NCI-H2171 (cell line): ENCODE data around the gene RCSD1.

Experiments used
- DNase-seq: peaks from one replicate; lab custom pipeline; 2025; lab: John Stamatoyannopoulos, UW

The RCSD1 gene

DNA sequence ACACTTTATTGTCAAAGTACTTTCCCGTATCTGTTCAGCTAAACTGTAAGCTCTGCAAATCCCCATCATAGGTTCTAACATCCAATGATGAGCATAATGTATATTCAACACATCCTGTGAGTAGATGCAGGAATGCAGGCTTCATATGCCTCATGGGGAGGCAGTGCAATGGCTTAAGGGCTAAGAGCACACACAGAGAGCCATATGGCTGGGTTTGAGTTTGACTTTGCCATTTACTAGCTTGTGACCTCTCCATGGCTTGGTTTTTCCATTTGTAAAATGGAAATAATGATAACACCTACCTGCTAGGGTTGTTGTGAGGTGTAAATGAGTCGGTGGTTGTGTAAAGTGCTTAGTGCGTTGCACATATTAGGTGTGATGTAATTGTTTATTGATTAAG lies 13.4 kb downstream of the RCSD1 start:
- no peak for DNase-seq

DNA sequence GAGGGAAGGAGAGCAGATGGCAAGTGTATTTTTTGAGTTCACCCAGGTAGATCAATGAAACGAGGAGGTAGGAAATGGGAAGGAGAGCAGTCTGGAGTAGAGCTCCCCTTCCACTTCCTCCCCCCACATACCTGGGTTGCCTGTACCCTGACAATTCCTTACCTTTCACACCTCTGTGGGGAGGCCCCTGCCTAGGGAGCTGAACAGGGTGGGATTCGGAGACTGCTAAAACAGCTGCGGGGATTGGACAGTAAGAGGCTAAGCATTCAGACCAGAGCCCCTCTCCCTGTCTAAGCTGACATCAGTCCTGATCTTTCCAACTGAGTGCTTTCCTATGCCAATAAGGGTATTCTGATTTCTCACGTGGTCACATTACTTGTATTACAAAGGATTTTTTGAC lies 14.5 kb downstream of the RCSD1 start:
- DNase-seq = no peak

DNA sequence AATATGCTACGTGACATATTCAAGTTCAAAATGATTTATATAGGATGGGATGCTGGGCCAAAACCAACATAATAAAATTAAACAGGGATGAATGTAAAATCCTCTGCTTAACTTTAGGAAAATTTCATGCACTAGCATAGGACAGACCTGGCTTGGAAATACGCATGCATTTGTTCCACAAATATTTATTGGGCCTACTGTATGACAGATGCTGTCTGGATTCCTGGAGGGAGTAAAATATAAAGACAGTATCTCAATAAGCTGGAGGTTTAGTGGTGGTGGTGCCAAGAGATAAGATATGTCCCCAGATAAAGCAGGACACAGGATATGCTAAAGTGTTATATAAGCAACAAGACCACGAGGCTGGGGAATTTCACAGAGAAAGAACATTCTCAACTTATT lies 15.1 kb downstream of the RCSD1 start:
- no peak for DNase-seq

DNA sequence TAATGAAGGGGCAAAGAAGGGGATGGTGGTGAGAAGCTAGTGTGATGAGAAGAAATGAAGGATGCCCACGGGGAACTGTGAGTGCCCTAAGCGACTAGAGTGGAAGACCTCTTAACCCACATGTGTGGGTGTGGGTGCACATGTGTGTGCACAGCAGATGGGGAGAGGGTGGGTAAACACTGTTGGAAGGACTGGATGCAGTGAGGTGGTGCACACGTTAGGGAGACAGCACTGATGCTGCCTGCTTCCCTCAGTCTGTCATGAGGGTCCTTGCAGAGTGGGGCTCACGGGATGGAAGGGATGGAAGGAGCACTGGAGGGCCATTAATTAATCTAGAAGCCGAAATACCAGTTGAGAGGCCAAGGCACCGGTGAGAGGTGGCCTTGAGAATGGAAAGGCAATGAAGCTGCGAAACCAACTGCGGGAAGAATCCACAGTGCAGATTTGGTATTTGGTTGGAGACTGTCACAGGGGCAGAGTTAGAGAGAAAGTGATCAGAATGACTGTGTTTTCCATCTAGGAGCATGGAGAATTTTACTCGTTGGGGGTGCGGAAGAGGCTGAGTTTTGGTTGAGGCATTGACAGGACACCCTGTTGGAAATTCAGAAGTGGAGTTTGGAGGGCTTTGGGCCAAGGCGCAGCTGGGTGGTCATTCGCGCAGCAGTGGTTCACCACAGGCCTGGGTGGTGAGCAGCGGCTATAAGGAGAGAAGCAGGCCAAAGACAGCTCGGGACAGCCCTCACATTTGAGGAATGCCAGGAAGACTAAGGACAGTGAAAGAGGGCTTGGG lies 15.8 kb downstream of the RCSD1 start:
- no peak for DNase-seq

DNA sequence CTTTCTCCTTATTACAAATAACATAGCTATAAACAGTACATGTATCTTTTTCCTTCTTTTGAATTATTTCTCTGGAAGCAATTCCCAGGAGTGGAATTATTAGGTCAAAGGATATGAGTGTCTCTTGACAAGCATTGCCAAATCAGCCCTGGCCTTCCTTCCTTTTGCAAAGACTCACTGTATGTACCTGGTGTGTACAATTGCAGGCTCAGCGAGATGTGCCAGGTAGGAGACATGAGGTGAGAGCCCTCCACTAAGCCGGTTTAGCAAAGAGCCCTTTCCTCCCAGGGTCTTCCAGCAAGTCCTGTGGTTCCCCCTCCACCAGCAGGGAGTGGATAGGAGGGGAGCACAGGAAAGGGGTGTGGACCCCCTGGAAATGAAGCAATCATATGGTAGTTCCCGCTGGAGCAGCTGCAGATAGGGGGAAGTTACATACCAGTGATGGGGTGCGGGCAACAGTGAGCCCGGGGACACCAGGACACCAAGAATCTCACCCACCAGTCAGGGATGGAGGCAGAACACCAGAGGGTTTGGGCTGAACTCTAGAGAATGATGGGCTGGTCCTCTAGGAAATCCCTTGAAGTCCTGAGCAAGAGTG lies 18.3 kb downstream of the RCSD1 start:
- DNase-seq = no peak

DNA sequence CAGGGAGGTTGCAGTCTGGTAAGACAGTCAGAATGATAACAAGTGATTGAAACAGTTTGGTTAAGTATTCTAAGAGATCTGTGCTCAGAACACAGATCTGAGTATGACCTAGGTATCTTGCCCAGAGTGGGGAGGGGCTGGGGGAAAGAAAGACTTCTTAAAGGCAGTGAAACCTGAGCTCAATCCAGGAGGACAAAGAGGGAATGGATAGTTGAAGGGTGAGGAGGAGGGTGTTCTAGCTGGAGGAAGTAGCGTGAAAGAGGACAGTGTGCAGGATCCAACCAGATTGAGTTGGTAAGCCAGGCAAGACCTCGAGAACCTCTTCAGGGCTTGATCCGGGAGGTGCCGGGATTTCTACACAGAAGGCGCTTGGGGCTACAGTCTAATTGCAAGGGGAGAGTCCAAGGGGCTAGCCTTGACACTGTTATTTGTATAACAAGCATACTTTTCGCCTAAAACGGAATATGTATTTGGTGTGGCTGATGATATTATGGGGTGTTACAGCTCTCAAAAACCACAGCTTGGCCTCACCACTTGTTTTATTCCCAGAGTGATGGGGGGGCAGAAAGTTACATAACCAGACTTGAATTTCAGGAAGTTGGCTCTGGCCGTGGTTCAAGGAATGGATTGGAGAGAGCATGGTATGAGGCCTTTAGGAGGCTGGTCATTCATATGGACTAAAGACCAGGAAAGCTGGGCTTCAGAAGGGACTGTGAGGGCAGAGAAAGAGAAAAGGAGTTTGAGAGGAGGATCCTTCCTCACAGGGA lies 19.1 kb downstream of the RCSD1 start:
- DNase-seq = no peak

DNA sequence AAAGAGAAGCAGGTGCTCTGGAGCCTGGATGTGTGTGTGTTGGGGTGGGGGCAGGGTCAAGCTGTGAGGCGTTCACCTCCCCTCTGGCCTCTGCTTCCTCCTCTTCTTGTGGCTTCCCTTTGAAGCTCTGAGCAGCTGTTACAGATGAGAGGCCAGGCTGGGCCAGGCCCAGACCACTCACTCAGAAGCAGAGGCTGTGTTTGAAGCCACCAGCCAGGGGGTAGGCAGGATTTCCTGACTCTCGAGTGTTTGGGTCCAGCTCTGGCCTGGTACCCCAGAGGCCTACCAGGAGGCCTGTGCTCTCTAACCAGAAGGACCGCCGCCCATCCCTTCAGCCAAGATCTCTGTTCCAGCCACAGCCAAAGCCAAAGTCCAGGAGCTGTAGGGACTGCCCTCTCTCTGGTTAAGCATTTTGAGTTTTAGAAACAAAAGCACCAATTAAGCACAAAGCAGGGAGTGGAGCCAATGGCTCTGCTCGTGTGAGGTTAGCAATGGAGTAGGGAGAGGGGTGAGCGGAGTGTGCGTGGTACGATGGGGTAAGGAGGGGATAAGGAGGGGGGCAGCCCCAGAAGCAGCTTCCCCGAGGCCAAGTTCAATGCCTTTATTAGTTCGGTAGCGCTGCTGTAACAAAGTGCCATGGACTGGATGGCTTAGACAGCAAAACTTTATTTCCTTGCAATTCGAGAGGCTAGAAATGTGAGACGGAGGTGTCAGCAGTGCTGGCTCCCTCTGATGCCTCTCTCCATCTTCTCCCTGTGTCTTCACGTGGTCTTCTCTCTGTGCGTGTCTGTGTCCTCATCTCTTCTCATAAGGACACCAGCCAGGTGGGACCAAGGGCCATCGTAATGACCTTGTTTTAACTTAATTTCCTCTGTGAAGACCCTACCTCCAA lies 20.5 kb downstream of the RCSD1 start:
- no peak for DNase-seq

DNA sequence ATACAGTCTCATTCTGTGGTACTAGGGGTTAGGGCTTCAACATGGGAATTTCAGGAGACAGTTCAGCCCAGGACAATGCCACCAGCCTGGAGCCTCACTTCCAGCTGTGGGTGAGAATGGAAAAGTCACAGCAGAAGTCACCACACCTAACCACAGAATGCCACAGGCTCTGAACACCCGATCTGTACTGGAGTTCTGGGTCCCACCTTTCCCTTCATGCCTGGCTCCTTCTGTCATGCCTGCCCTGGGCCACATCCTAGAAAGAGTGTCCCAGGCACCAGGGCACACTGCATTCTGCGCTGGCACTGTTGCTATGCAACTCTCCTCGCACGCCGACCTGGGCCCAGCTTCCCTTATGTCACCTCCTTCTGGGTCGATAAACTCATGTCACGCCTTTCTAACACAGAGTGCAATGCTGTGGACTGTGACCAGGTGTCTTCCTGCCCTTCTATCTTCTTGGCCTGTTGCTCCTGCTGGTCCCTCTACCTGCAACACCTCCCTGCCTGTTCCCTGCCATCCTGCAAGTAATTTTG lies 21.2 kb downstream of the RCSD1 start:
- no peak for DNase-seq

DNA sequence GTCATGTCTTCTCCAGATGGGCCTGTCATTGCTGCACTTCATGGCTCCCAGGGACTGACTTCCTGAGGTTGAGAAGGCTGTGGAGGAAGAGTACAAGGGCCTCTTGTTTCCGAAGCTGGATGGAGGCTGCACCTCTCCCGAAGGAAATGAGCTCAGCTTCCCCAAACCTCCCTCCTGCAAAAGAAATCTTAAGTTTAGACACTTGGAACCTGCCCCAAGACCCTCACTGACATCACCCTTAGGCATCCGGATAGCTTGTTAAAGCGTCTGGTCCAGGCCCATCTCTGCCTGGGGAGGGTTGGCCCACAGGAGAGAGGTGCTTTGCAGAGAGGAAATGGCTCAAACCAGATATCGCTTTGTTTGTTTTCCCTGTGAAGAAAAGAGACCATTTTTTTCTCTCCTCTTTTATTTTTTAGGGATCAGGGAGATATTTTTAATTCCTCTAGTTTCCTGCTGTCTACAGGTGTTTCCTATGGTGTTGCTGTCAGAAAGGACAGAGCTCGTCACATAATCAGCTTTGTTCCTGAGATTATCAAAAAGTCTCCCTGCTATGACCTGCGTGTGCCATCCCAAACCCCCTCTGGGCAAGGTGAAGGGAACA lies 25.0 kb downstream of the RCSD1 start:
- DNase-seq = no peak

DNA sequence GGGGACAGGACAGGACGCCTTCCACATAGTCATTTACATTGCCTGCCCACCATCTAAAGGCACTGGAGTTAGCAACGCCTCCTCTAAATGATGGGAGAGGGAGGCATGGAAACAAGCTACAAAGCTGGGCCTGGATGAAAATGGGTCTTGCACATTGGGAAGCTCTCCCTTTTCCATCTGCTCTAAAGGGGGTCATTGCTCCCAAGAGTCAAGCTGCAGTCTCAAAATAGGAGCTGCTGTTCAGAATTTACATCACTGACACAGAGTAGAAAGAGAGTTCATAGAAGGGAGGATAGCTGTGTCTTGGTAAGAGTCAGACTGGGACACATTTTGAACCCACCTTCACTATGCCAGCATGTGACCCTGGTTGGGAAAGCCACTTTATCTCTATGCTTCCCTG lies 26.6 kb downstream of the RCSD1 start:
- DNase-seq = no peak

DNA sequence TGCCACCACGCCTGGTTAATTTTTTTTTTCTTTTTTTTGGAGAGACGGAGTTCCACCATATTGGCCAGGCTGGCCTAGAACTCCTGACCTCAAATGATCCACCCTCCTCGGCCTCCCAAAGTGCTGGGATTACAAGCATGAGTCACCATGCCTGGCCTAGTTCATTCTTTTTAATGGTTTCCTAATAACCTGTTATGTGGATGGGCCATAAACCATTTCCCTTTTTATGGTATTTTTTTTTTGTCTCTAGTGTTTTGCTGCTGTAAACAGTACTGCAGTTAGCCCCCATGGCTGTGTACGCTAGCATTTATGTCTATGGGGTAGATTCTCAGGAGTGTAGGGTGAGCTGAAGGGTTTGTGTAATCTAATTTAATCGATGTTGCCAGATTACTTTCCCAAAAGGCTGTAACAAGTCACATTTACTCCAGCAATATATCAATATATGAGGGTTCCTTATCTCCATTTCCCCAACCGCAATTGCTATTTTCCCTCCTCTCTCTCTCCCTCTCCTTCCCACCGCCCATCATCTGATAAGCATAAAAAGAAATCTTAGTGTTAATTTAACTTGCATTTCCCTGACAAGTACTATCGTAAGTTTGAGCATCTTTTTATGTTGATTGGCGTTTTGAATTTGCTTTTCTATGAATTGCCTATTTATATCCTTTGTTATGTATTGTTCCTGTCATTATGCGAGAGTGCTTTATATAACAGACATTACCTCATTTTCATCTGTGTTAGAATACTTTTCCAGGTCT lies 28.7 kb downstream of the RCSD1 start:
- no peak for DNase-seq

DNA sequence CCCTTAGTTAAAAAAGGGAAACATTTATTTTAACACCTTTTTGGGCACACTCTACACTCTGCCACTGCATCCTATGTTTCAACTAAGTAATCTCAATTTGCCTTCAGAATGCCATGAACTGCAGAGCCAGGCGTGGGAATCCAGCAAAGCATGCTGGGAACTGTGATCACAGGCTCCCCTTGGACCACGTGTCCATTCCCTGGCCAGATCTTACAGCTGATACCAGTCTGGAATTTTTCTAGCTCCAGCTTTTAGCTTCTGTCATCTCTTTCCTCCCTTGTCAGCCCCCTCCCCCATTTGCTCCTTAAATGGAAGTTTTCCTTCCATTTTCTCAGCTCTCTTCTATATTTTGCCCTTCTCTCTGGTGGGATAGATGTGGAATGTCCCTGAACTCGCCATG lies 29.4 kb downstream of the RCSD1 start:
- no peak for DNase-seq

DNA sequence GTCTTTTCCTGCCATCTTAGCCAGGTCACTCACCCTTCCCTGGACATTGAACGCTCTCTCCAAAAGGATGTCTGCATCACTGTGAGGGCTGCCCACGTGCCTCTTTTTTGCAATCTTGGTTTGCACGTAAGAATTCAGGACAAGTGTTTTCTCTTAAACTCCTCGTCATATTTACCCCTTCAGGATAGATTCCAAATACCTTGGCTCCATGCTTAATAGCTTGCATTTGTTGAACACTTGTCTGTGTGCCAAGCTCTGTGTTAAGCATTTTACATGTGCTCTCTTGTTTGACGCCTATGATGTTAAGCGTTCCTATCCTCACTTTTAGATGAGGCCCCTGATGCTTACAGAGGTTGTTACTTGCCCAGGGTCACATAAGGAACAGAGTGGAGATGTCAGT lies 29.8 kb downstream of the RCSD1 start:
- no peak for DNase-seq

DNA sequence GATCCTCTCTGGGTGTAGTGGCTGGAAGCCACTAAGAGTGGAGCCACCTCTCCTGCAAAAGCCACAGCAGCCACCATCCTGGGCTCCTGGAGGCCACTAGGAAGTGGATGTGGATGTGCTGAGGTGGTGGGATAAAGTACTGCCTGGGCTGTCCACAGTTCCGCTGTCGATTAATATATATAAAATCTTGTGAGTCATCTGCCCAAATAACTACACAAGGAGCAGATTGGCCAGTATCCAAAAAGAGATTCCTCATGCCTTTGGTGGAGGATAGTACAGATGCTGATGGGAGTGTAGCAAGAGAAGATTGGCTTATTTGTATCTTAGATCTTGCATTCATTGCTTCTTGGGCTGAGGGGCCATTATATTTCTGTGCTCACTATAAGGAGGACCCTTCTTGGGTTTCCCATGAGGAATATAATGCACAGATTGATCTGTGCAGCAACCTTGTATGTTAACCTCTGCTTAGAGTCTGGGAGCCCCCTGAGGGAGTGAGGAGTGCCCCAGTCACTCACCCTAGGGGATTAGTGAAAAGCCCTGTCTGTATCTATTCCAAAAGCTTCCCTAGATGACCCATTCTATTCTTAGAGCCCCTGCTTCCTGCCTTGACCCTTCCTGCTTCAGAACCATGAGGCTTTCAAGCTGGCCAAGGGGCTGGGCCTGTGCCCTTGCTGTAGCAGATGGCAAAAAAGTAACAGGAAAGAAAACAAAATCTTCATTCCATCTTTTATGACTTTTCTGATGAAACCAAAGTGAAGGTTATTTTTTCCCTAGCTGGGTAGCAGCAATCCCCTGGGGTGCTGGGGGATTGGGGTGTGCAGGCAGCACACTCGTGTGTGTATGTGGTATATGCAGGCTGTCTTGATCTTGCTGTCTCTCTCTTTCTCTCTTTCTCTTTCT lies 31.7 kb downstream of the RCSD1 start:
- no peak for DNase-seq

DNA sequence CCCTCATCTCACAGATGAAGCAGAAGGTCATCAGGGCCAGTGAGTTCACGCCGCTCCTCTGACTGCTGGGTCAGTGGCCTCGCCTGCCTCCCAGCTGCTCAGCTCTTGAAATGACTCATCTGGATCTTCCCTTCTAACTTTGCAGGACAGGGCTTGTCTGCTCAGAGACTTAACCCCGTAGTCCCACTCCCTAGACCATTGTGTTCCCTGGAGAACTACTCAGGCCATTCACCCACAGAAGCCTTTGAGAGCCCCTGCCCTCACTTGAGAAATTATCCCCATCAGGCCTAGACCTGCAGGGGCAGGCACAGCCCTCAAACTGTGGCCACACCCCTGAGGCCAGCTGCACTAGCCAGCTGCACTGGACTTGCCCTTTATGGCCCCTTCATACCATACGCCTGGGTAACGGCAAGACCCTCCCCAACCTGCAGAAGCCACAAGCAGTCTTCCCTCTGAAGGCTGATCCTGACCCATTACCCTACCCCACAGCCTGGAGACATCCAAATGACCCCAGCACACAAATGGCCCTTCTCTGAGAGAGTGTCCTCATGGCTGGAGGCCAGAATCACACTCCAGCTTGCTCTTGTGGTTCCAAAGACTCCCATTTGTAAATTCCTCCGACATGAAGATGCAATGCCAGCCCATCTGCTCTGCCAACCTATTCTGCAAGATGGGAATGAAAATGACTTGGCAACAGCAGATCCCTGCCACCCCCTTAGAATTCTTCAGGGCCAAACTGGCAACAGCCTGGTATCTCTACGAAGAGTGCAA lies 33.2 kb downstream of the RCSD1 start:
- DNase-seq = no peak

DNA sequence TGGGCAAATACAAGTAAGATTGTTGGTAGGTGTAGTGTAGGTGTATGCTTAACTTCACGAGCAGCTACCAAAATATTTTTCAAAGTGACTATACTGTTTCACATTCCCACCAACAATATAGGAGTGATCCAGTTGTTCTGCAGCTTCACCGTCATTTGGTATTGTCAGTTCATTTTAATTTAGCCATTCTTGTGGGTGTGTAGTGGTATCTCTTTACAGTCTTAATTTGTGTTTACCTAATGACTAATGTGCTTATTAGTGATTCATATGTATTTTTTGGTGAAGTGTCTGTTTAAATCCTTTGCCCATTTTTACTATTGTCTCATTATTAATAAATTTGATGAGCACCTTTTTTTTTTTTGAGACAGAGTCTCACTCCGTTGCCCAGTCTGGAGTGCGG lies 35.4 kb downstream of the RCSD1 start:
- DNase-seq = no peak

DNA sequence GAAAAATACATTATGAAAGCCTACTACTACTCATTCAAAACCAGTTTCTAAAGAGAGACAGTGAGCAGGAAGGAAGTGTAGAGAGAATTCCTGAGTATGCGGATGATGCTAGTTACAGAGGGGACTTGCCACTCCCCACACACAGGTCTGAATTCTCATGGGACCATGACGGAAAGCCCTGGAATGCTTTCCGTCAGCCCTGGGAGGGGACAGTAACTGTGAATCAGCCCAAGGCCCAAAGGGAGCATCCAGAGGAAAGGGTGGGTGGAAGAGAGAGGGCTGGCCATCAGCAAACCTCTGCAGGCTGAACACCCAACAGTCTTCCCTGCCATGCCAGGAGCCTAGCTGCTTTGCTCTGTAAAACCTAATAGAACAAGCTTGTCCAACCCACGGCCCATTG lies 36.4 kb downstream of the RCSD1 start:
- no peak for DNase-seq

DNA sequence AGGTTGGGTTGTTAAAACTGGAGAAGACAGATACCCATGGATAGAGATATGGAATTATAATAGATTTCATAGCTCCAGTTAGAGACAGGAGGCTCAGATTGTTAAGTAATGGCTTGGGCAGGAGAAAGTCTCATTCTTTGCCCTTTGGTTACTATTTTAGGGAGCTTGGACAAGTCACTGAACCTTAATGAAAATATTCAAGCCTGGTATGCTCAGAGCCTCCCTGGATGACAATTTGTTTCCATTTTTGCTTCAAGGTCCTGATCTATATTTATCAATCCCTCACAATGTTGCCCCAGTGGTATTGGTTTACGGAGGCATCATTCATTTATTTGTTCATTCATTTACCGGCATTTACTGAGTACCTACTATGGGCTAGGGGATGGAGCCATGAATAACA lies 37.5 kb downstream of the RCSD1 start:
- no peak for DNase-seq

DNA sequence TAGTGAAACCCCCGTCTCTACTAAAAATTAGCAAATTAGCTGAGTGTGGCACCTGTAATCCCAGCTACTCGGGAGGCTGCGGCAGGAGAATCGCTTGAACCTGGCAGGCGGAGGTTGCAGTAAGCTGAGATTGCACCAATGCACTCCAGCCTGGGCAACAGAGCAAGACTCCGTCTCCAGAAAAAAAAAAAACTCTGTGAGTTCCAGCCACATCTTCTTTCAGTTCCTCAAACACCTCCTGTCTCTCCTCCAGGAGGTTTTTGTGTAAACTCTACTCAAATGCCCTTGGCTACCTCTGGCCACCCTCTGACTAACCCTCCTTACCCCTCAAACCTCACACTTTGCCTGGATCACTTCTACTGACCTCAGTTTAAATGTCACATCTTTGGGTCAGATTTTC lies 38.1 kb downstream of the RCSD1 start:
- DNase-seq = no peak
